GM13977 (cell line): Measurements from ENCODE around the gene UBXN4.
"Not testable (repeated sequence)": the region's sequence is repeated elsewhere in the genome, so short reads cannot be mapped to it uniquely, and the experiment has no call there.

Source experiments
- DNase-seq: peaks from one replicate; pipeline ENCODE4 v3.0.0; 2012; ENCODE audit warnings: low spot score
- CTCF ChIP-seq: IDR thresholded peaks from 2 replicates; pipeline ENCODE4 v1.5.1; 2012; ENCODE audit warnings: mild to moderate bottlenecking, control low read depth; ENCODE audit not compliant: insufficient read depth; ENCODE audit errors: extremely low read depth, missing control alignments
- in situ Hi-C: fragments of 300-500 bp; cut with MboI; formaldehyde crosslinking; loops from one replicate; pipeline ENCODE4 v1.12.0; 2022; ENCODE audit warnings: low sequenced_read_pairs, low pct_unique_long_range_greater_than_20kb, mixed read lengths, inconsistent platforms; ENCODE audit not compliant: unreplicated experiment

UBXN4 gene

GRCh38 chr2:135741395-135742324, at the start of gene UBXN4:
UBXN4 (plus strand) TSS chr2:135741855; CDS start chr2:135741930, 75 bp downstream.
- peak; percentile 95 for DNase-seq
- in situ Hi-C loops = no loop called here
- TF ChIP-seq CTCF = peak; percentile 56

- DNase-seq = no peak
- in situ Hi-C loops = no loop called here
- no peak for TF ChIP-seq CTCF
Observed at GRCh38 chr2:135694711-135695110, 46.9 kb upstream of the UBXN4 start.

GRCh38 chr2:135698838-135699237, 42.8 kb upstream of the UBXN4 start:
- TF ChIP-seq CTCF = no peak
- DNase-seq = no peak
- in situ Hi-C loops = no loop called here

GRCh38 chr2:135701442-135701841, 40.2 kb upstream of the UBXN4 start:
- in situ Hi-C loops = loop anchor here (25.0 kb wide), 1 partner anchor 689 kb away; no protein-coding TSS in a partner anchor
- TF ChIP-seq CTCF = no peak
- DNase-seq = no peak

GRCh38 chr2:135703300-135703699, 38.4 kb upstream of the UBXN4 start:
- in situ Hi-C loops = loop anchor here (25.0 kb wide), 1 partner anchor 691 kb away; no protein-coding TSS in a partner anchor
- TF ChIP-seq CTCF = no peak
- DNase-seq = no peak

GRCh38 chr2:135704075-135704474, 37.6 kb upstream of the UBXN4 start:
- DNase-seq = not testable (repeated sequence)
- in situ Hi-C loops = loop anchor here (25.0 kb wide), 1 partner anchor 692 kb away; no protein-coding TSS in a partner anchor

GRCh38 chr2:135708159-135708558, 33.5 kb upstream of the UBXN4 start:
- in situ Hi-C loops = loop anchor here (25.0 kb wide), 1 partner anchor 696 kb away; no protein-coding TSS in a partner anchor
- DNase-seq = no peak
- no peak for TF ChIP-seq CTCF
